Ishikawa (cell line): ENCODE data around the gene DAB1.

Experiments
- CREB1 ChIP-seq: IDR thresholded peaks from 2 replicates; pipeline ENCODE4 v1.6.1; 2012; ENCODE audit warnings: low read depth
- EGR1 ChIP-seq: IDR thresholded peaks from 2 replicates; pipeline ENCODE4 v1.6.1; 2012
- EP300 ChIP-seq: IDR thresholded peaks from 2 replicates; pipeline ENCODE4 v1.6.1; 2012; ENCODE audit warnings: borderline replicate concordance
- FOXM1 ChIP-seq: IDR thresholded peaks from 2 replicates; pipeline ENCODE4 v1.6.1; 2012; ENCODE audit warnings: low read depth, borderline replicate concordance
- MAX ChIP-seq: IDR thresholded peaks from 2 replicates; pipeline ENCODE4 v1.6.1; 2012
- NFIC ChIP-seq: IDR thresholded peaks from 2 replicates; pipeline ENCODE4 v1.6.1; 2012
- RAD21 ChIP-seq: IDR thresholded peaks from 2 replicates; pipeline ENCODE4 v1.6.1; 2012; ENCODE audit warnings: low read depth
- REST ChIP-seq: IDR thresholded peaks from 2 replicates; pipeline ENCODE4 v1.6.1; 2012; ENCODE audit warnings: low read depth, mild to moderate bottlenecking
- TAF1 ChIP-seq: IDR thresholded peaks from 2 replicates; pipeline ENCODE4 v1.6.1; 2012; ENCODE audit warnings: low read depth, mild to moderate bottlenecking
- TCF12 ChIP-seq: IDR thresholded peaks from 2 replicates; pipeline ENCODE4 v1.6.1; 2012; ENCODE audit warnings: low read depth
- TEAD4 ChIP-seq: IDR thresholded peaks from 2 replicates; pipeline ENCODE4 v1.6.1; 2012
- YY1 ChIP-seq: IDR thresholded peaks from 2 replicates; pipeline ENCODE4 v1.6.1; 2012; ENCODE audit warnings: low read depth
- ZBTB7A ChIP-seq: IDR thresholded peaks from 2 replicates; pipeline ENCODE4 v1.6.1; 2012; ENCODE audit warnings: low read depth

GRCh38 chr1:56967355-56967754, 456.5 kb downstream of the DAB1 start:
- no peak for TF ChIP-seq MAX
- TF ChIP-seq EP300 = no peak
- TF ChIP-seq TEAD4 = no peak
- no peak for TF ChIP-seq RAD21
- TF ChIP-seq CREB1 = no peak
- no peak for TF ChIP-seq TAF1
- no peak for TF ChIP-seq TCF12
- no peak for TF ChIP-seq NFIC
- no peak for TF ChIP-seq REST
- no peak for TF ChIP-seq EGR1
- TF ChIP-seq YY1 = no peak
- no peak for TF ChIP-seq ZBTB7A
- TF ChIP-seq FOXM1 = no peak
